GM18498 (cell line): ENCODE results near the gene PNPLA2.

Source experiments
- ATAC-seq: cut with Tn5 transposase; IDR thresholded peaks from one replicate; pipeline ENCODE4 v1.9.1; 2021; ENCODE audit warnings: mild to moderate bottlenecking, moderate library complexity; ENCODE audit not compliant: unreplicated experiment

PNPLA2 gene

DNA sequence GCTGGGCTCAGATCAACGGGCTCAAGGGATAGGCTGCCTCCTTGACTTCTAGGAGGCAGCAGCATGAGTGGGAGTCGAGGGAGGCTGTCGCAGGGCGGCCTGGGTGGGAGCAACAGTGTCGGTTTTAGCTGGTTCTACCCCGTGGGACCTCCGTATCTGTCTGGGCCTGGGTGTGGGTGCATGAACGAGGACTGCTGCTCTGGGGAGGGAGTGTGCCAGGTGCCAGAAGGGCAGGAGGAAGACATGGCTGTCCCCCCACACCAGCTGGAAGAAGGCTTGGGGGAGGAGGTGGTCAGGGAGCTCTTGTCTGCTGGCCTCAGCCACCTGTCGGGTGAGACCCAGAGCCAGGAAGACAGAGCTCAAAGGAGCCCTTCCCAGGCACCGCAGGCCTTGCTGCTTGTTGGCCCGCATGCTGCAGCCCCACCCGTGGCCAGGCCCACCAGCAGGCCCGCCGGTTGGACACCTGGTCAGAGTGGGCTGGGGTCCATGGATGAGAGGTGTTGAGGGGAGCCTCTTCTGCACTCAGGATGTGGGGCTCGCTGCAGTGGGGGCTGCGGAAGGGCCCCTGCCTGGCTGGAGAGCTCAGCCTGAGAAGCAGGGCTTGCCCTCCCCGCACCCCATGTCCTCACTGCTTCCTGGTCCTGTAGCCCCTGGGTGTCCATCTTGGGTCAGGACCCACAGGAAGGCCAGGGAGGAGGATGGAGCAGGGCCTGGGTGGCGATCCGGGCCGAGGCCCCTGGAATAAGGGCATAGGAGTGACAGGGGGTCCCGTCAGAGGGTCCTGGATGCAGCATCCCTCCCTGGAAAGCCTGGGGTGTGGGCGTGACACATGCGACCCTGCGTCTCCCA is 32.3 kb upstream of the PNPLA2 start:
- ATAC-seq, result no peak

DNA sequence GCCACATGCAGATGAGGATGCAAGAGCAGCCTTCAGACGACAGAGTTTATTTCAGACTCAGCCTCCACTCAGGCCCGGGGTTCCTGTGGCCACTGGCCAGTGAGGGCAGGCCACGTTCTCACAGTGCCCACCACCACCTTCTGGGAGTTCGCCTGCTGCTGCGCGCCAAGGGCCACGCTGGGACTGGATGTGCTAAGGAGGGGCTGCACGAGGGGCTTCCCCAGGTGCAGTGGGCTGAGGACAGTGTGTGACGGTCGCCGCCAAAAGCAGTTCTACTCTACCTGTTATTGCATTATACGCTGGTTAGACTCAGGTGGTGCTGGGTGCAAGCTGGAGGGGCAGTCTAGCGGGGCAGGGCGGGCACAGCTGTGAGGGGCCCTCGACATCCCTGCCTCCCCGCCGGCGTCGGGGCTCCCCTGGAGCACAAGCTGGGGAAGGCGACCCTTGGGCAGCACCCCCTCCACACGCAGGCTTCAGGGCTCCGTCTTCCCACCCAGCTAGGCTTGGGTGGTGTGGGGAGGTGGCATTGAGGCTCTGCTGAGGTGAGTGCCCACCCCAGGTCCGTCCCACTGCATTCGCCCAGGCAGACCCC is 31.5 kb upstream of the PNPLA2 start:
- ATAC-seq, result no peak

GRCh38 chr11:788009-788640 is 30.6 kb upstream of the PNPLA2 start:
- no peak for ATAC-seq

- no peak for ATAC-seq
Observed at GRCh38 chr11:788953-789940, 29.5 kb upstream of the PNPLA2 start.

- ATAC-seq, result no peak
Observed at GRCh38 chr11:789943-790342, 28.8 kb upstream of the PNPLA2 start, which contains the start of gene CEND1. Gene CEND1, minus strand, starts transcription at chr11:790090. Its CDS starts 1,514 bp downstream, at chr11:788576.

GRCh38 chr11:790721-791564 is 27.8 kb upstream of the PNPLA2 start:
- no peak for ATAC-seq

DNA sequence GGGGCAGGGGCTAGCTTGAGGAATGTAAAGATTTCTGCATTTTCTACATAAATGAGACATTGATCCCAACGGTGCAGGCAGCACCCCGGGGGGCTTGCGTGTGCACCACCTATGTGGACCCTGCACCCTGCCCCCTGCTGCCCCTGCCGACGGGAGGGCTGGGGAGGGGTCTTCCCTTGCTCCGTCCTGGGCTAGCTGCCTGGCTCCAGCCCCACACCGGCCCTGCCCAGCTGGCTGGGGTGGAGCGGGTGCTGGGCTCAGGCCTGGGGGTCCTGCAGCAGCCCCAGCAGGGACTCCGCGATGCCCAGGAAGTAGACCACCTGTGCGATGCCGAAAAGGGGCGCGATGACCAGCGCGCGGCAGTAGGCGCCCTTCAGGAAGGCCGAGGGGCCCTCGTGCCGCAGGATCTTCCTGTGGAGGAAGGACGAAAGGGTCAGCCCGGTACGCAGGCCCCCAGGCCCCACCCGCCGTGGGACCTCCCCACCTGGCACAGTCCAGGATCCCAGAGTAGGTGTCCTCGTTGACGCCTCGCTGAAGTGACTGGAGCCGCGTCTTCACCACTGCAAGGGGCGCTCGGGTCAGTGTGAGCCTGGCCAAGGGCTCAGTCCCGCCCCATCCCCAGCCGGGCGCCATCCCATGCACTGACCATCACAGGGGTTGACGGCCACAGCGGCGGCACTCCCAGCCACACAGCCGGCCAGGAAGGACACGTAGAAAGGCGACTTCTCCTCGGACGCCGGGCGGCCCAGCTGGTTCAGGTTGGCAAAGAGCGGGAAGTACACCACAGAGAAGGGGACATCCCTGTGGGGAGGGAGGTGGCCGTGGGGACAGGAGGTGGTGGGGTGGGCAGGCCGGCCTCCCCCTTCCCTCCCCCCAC is 26.8 kb upstream of the PNPLA2 start:
- no peak for ATAC-seq

- ATAC-seq, result no peak
Observed at GRCh38 chr11:792535-792821, 26.2 kb upstream of the PNPLA2 start.

GRCh38 chr11:792873-793272 is 25.8 kb upstream of the PNPLA2 start:
- ATAC-seq, result no peak

GRCh38 chr11:793556-793955 is 25.2 kb upstream of the PNPLA2 start:
- ATAC-seq, result no peak

DNA sequence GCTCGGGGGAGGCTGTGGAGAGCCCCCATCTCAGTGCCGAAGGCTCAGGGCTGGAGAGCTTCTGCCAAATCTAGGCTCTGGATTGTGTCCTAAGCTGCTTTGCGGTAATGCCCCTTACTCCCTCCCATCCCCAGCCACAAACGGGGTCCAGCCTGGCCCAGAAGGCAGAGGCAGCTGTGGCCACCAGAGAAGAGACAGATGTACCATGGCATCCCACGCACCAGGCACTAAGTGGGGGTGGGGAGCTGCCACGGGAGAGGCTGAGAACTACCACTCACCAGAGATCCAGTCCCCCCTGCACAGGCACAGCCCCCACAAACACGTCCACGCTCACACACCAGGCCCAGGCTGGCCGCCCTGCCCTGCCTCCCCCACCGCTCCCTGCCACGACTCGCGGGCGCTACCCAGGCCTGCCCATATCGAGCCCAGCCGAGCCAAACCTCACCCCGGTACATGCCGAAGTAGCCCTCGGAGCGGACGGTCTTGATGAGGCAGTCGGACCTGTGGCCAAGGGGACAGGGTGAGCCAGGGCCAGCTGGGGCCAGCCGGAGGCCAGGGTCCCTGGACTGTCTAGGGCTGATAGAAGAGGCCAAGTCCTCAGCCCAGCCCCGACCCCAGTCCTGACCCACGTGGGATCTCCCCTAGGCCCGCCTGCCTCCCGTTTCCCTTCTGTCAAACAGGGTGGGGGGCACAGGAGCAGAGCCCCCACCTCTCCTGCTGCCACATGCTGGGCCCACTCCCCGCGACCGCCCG is 24.5 kb upstream of the PNPLA2 start:
- no peak for ATAC-seq

- no peak for ATAC-seq
Observed at GRCh38 chr11:794766-795633, 23.7 kb upstream of the PNPLA2 start.

GRCh38 chr11:795634-796564 is 22.8 kb upstream of the PNPLA2 start:
- ATAC-seq, result peak; percentile 26

DNA sequence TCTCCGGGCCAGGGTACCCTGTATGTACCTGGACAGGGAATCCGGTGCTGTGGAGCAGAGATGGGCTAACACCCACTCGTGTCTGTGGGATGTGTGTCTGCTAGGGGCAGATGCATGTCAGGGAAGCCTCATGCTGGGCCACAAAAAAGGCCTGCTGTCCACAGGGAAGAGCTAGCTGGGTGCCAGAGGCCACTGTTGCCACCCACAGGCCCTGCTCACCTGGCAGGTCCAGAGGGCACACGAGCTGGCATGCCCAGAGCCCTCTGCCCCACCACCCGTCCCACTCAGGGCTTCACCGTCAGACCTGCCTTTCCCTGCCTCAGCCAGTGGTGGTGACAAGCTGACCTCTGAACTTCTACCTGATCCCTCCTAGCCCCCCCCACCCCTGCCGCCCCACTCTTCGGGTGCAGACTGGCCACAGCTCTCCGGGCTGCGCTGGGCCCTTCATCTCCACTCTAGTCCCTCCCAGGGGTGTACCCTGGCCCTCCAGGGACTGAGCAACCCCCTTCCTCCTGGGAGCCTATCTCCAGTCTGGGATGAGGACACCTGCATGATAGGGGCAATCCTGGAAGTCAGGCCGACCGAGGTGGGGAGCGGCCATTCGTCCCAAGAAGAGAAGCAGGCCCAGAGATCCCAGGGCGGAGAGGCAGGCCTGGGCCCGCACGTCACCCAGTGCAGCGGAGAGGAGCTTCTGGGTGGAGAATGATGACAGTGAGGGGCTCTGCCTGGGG is 22.0 kb upstream of the PNPLA2 start:
- no peak for ATAC-seq

DNA sequence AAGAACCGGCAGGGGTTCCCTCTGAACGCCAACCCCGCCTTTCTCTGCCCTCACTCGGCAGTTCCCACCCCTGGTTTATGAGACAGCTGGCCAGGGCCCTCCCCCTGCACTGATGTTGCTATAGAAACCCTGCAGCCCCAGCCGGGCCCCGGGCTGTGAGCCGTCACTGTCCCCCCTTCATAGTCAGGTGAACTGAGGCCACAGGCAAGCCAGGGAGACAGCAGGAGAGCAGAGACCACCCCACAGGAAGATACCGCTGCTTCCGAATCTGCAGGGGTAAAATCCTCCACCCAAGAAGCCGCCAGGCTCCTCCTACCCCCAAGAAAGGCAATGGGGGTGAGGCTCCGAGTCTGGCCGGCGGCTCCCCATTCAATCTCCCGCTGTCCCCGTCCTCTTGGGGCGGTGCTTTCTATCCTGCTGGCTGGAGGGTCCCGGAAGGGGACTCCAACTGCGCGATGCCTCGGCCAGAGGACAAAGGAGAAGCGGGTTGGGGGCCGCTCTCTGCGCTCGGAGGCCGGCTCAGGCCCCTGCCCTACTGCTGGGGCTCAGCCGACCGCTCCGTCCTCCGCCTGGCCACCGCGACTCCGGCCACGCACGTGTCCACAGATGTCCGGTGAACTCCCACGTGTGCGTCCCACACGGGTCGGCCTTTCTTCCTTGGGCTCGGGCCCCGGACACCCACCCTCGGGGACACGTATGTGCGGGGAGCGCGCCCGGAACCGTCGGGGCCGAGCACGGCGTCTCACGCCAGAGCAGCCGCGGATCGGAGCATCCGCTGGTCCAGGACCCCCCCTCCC is 21.2 kb upstream of the PNPLA2 start:
- peak; percentile 46 for ATAC-seq
